Measurements from ENCODE around the gene PRSS12. TPM values are rescaled to one million over a fixed set of nuclear protein-coding genes. Genes with fewer than 3 reads are reported as not detected.

Gene PRSS12
- polyA plus RNA-seq, 3 donors, result not detected

GRCh38 chr4:118357601-118358000 is 4.8 kb upstream of the PRSS12 start:
- Histone ChIP-seq H3K9ac (ENCODE audit: insufficient read depth, low read length, poor library complexity, severe bottlenecking) (no peak overlapping the region), H4K20me1 (ENCODE audit: insufficient read depth, low read length) (no peaks in the 10 kb centered on the region), H3K4me2 (replicated peaks; ENCODE audit: extremely low read depth, low read length, poor library complexity, severe bottlenecking) (no peak overlapping the region), H3K27me3 (ENCODE audit: control insufficient read depth in 2 of 2, insufficient read depth in 2 of 2, low read length in 2 of 2) (peaks cover 20 to 36% of the 10 kb centered on the region in 2 donors), H3K4me3 (replicated peaks in 1 of 3; ENCODE audit: low read depth in 2 of 3, low read length in 3 of 3) (no peak overlapping the region), H3K27ac (ENCODE audit: low read depth in 1 of 2, low read length in 2 of 2) (no peak overlapping the region), H3K79me2 (ENCODE audit: insufficient read depth, low read length) (no peaks in the 10 kb centered on the region), H3K4me1 (ENCODE audit: control insufficient read depth in 1 of 2, insufficient read depth in 2 of 2, low read length in 2 of 2) (peaks cover 5 to 10% of the 10 kb centered on the region in 2 donors), H2AFZ (ENCODE audit: insufficient read depth, low read depth, low read length, poor library complexity, severe bottlenecking) (no peak overlapping the region), H3K36me3 (replicated peaks in 1 of 2; ENCODE audit: control insufficient read depth in 1 of 2, insufficient read depth in 2 of 2, low read length in 2 of 2) (no peaks in the 10 kb centered on the region), H3K9me3 (replicated peaks in 1 of 2; ENCODE audit: control insufficient read depth in 1 of 2, insufficient read depth in 1 of 2, low read length in 2 of 2) (peaks cover 0 to 7% of the 10 kb centered on the region in 2 donors)
- WGBS (ENCODE audit: insufficient coverage), result 91% methylated on average over 1 of the region's 2 CpGs
- H3K27me3 Mint-ChIP-seq (ENCODE audit: low read depth in 3 of 3), result peaks cover 29 to 48% (median 47%) of the 10 kb centered on the region in 3 donors
- DNase-seq, result no peak
- no peak overlapping the region for H3K27ac Mint-ChIP-seq
- intact Hi-C loops (cut with micrococcal nuclease), result no loop called here
- peaks cover 0 to 7% of the 10 kb centered on the region in 2 donors for H3K36me3 Mint-ChIP-seq
- H3K4me1 Mint-ChIP-seq, result peaks cover 8% of the 10 kb centered on the region
- peaks cover 0 to 4% (median 2%) of the 10 kb centered on the region in 7 donors for H3K9me3 Mint-ChIP-seq
- no peak for TF ChIP-seq CTCF (IDR thresholded peaks at IDR 0.05)
- H3K4me3 Mint-ChIP-seq, result no peak overlapping the region

- Histone ChIP-seq H3K36me3 (replicated peaks in 1 of 2; ENCODE audit: control insufficient read depth in 1 of 2, insufficient read depth in 2 of 2, low read length in 2 of 2) (no peaks in the 10 kb centered on the region), H3K9ac (ENCODE audit: insufficient read depth, low read length, poor library complexity, severe bottlenecking) (no peak overlapping the region), H3K79me2 (ENCODE audit: insufficient read depth, low read length) (no peaks in the 10 kb centered on the region), H3K4me2 (replicated peaks; ENCODE audit: extremely low read depth, low read length, poor library complexity, severe bottlenecking) (no peak overlapping the region), H4K20me1 (ENCODE audit: insufficient read depth, low read length) (no peaks in the 10 kb centered on the region), H3K27ac (ENCODE audit: low read depth in 1 of 2, low read length in 2 of 2) (no peak overlapping the region), H3K4me3 (replicated peaks in 1 of 3; ENCODE audit: low read depth in 2 of 3, low read length in 3 of 3) (no peak overlapping the region), H2AFZ (ENCODE audit: insufficient read depth, low read depth, low read length, poor library complexity, severe bottlenecking) (no peak overlapping the region), H3K27me3 (ENCODE audit: control insufficient read depth in 2 of 2, insufficient read depth in 2 of 2, low read length in 2 of 2) (peaks cover 24 to 44% of the 10 kb centered on the region in 2 donors), H3K9me3 (replicated peaks in 1 of 2; ENCODE audit: control insufficient read depth in 1 of 2, insufficient read depth in 1 of 2, low read length in 2 of 2) (peaks cover 0 to 11% of the 10 kb centered on the region in 2 donors), H3K4me1 (ENCODE audit: control insufficient read depth in 1 of 2, insufficient read depth in 2 of 2, low read length in 2 of 2) (peaks cover 10 to 16% of the 10 kb centered on the region in 2 donors)
- Mint-ChIP-seq H3K4me1 (peaks cover 11% of the 10 kb centered on the region), H3K4me3 (peak overlapping the region in 1 of 2 donors; percentile 23), H3K27me3 (ENCODE audit: low read depth in 3 of 3) (peaks cover 35 to 56% (median 54%) of the 10 kb centered on the region in 3 donors), H3K9me3 (peaks cover 0 to 6% (median 5%) of the 10 kb centered on the region in 7 donors), H3K27ac (no peak overlapping the region), H3K36me3 (peaks cover 0 to 9% of the 10 kb centered on the region in 2 donors)
- no peak for DNase-seq
- intact Hi-C loops (cut with micrococcal nuclease), result no loop called here
- WGBS (ENCODE audit: insufficient coverage), result no CpG with 5 or more reads among the region's 1 CpG
- TF ChIP-seq CTCF (IDR thresholded peaks at IDR 0.05), result no peak
These were observed 3.9 kb upstream of the PRSS12 start for GRCh38 chr4:118356731-118357130.
